ENCODE results near the gene CRAMP1.

DNA sequence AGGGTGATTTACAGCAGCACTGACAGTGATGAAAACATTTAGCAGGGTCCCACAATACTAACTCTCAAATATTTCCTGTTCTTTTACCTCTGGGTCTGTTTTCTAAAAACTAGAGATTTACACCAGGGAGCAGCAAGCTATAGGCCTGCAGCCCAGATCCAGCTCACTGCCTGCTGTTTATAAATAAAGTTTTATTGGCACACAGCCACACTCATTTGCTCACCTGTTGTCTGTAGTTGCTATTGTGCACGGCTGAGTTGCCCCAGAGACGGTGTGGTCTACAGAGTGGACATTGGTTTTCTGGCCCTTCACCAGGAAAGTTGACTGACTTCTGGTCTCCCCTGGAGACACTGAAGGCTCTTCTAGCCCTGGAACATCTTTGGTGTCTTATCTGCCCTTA, 49.7 kb downstream of the CRAMP1 start:
- TF ChIP-seq, protein P1, sequence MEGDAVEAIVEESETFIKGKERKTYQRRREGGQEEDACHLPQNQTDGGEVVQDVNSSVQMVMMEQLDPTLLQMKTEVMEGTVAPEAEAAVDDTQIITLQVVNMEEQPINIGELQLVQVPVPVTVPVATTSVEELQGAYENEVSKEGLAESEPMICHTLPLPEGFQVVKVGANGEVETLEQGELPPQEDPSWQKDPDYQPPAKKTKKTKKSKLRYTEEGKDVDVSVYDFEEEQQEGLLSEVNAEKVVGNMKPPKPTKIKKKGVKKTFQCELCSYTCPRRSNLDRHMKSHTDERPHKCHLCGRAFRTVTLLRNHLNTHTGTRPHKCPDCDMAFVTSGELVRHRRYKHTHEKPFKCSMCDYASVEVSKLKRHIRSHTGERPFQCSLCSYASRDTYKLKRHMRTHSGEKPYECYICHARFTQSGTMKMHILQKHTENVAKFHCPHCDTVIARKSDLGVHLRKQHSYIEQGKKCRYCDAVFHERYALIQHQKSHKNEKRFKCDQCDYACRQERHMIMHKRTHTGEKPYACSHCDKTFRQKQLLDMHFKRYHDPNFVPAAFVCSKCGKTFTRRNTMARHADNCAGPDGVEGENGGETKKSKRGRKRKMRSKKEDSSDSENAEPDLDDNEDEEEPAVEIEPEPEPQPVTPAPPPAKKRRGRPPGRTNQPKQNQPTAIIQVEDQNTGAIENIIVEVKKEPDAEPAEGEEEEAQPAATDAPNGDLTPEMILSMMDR (tag by site-specific recombination; IDR thresholded peaks at IDR 0.05): no peak
- TF ChIP-seq, protein P2, sequence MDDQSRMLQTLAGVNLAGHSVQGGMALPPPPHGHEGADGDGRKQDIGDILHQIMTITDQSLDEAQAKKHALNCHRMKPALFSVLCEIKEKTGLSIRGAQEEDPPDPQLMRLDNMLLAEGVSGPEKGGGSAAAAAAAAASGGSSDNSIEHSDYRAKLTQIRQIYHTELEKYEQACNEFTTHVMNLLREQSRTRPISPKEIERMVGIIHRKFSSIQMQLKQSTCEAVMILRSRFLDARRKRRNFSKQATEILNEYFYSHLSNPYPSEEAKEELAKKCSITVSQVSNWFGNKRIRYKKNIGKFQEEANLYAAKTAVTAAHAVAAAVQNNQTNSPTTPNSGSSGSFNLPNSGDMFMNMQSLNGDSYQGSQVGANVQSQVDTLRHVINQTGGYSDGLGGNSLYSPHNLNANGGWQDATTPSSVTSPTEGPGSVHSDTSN (CRISPR knock-in tag; IDR thresholded peaks at IDR 0.05): no peak
- TF ChIP-seq ZNF670 (tag by site-specific recombination; IDR thresholded peaks at IDR 0.05; ENCODE audit: low read depth) (no peak), ZNF121 (tag by site-specific recombination; IDR thresholded peaks at IDR 0.05) (no peak)
